HG03159 (cell line): ENCODE results near the gene UFM1.
A peak's percentile ranks its signal among the peaks of the same experiment; 100 is the strongest.
"Not testable (repeated sequence)": the region's sequence is repeated elsewhere in the genome, so short reads cannot be mapped to it uniquely, and the experiment has no call there.

Experiments used
- ATAC-seq: cut with Tn5 transposase; IDR thresholded peaks from one replicate; pipeline ENCODE4 v1.9.1; 2021; ENCODE audit warnings: mild to moderate bottlenecking, moderate library complexity; ENCODE audit not compliant: unreplicated experiment

Gene UFM1

DNA sequence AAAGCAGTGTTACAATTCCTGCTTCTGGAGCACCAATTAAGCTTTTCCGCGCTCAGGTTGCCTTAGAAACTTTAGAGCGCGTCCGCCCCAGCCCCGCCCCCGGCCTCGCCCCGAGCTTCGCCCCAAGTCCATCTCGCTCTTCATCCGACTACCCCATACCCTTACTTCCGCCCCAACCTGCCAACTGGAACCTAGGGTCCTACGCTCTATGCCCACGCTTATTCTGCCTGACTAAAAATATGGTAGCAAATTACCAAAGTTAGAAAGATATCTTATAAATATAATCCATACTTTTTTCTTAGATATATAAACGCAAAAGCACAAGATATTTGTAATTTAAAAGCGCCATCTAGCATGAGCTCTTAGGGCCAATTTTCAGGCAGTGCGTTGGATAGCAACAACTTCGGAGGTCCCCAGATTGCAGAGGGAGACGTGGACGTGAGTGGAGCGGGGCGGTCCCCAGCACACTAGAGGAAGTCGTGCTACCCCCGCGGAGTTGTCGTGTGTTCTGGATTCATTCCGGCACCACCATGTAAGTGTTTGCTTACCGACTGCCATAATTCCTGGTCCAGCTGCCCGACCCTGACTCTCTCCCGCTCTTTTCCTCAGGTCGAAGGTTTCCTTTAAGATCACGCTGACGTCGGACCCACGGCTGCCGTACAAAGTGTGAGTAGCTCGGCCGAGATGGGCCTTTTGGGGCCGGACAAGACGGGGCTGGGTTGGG, at the start of gene UFM1:
Gene UFM1, plus strand, starts transcription at position 462 of the 724 bp plus-strand sequence. Its CDS starts 69 bp downstream, at position 531.
- ATAC-seq = peak; percentile 95

DNA sequence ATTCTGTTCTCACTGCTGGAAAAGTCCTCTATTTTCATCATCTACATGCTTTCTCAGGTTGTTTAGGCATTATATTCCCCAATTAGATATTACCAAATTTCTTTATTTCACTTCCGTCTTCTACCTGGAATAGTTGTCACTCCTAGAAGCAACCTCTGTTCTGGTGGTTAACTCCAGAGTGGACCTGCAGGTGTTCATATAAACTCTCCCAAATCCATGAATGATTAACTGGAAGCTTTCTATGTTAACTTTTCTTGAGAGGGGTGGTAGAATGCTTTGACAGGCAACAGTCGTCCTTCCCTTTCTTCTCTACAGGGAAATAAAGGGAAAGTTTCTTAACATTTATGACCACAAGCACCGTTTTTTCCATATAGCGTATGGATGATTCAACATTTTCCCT, 48.4 kb upstream of the UFM1 start:
- ATAC-seq = no peak

- ATAC-seq = no peak
These were observed 45.8 kb upstream of the UFM1 start for GRCh38 chr13:38303816-38304320.

GRCh38 chr13:38308736-38309135, 40.9 kb upstream of the UFM1 start:
- ATAC-seq = no peak

- no peak for ATAC-seq
These were observed 40.3 kb upstream of the UFM1 start for GRCh38 chr13:38309397-38309796.

DNA sequence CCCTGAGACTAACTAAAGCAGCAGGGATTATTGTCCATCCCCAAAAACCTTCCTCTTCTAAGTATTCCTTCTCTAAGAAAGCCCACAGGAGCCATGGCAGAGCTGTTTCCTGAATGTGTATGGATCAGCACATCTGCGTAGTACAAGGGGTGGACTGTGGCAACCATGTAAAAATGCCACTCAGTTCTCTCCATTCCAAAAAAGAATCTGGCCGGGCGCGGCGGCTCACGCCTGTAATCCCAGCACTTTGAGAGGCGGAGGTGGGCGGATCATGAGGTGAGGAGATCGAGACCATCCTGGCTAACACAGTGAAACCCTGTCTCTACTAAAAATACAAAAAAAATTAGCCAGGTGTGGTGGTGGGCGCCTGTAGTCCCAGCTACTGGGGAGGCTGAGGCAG, 38.5 kb upstream of the UFM1 start:
- ATAC-seq = not testable (repeated sequence)

DNA sequence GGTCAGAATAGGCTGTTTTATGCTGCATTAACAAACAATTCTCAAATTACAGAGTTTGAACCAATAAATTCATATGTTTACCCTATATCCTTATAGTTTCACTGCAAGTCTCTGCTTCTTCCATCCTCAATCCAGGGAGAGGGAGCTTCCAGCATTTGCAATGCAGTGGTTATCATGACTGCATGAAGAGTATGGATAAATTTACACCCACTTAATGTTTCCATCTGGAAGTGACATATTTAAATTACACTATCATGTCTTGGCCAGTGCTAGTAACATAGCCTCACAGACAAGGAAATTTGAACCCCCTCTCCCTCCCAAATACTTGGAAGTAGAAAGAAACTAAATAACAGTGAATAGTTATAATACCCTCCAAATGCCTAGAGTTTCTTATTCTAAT, 33.5 kb upstream of the UFM1 start:
- ATAC-seq = no peak

GRCh38 chr13:38321654-38322053, 28.0 kb upstream of the UFM1 start:
- ATAC-seq = no peak

GRCh38 chr13:38325426-38325825, 24.2 kb upstream of the UFM1 start:
- ATAC-seq = no peak

DNA sequence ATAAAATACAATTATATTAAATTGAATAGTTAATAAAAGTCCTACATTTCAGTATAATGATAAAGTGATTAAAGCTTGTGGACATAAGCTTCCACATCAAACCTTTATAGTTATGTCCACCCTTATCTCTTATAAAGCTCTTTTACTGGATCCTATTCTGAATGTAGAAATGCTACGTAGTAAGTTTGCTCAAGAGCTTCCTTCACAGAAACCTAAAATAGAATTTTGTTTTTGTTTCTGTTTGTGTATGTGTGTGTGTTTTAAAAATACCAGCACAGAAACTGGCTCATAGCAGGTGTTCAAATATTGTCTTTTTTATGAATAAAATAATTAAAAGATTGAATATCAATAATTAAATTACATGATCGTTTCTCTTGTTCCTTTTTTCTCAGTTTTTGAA, 21.0 kb upstream of the UFM1 start:
- ATAC-seq = no peak

DNA sequence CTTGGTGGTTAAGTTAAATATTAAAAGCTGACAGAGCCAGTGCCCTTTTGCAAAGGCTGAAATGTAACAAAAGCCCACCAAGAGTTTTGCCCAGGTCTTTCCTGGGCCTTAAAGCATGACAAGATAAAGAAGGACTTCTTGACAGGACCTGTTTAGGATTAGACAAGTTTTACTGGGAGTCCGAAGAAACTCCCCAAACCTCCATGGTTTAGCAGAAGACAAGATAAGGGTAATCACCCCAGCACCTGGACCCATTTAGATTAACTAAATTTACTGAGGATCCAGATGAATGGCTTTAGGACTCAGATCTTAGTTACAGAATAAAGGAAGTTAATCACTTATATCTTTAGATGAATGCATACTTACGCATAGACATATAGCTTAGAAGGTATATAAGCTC, 14.8 kb upstream of the UFM1 start:
- no peak for ATAC-seq

DNA sequence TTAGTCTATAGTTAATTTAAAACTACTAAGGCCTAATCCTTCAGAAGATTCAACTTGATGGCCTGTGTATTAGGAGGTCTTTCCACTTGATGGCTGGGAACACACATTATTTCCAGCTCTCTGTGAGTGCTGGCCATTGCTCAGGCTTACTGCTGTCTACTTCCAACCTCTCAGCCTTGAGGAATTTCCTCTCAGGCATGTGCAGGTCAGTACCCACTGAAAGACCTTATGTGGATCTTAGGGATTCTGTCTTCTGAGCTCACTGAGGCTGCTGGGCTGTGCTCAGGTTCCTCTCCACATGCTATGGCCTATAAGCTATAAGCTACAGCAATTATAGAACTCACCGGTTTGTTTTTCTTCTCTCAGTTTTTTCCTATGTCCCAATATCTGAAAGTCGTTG, 11.6 kb upstream of the UFM1 start:
- ATAC-seq = no peak

GRCh38 chr13:38340624-38341023, 9.0 kb upstream of the UFM1 start:
- no peak for ATAC-seq

GRCh38 chr13:38341149-38341692, 8.4 kb upstream of the UFM1 start:
- no peak for ATAC-seq

- ATAC-seq = no peak
These were observed 2.9 kb upstream of the UFM1 start for GRCh38 chr13:38346764-38347163.

DNA sequence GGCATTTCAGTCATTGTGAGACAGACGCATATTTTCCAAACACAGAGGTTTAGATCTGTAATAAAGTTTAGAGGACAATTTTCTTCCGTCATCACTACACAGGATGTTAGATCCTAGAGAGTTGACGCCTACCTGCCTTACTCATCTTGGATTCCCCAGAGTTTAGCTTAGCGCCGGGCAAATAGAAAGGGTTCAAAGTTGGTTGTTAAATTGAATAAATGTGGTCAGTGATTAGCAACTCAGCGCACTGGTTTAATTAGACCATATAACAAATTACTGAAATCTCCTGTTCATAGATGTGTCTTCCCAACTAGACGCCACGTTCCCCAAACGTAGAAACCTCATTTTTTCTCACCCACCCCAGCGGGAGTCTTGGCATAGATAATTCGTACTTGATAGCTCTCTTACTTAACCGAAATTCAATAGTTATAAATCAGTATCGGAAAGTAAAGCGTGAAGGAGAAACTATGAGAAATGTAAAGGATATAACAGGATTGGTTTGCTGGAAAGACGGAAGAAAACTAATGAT, 726 bp upstream of the UFM1 start:
- peak; percentile 5 for ATAC-seq

GRCh38 chr13:38350114-38350617, 515 bp downstream of the UFM1 start:
- peak; percentile 44 for ATAC-seq

DNA sequence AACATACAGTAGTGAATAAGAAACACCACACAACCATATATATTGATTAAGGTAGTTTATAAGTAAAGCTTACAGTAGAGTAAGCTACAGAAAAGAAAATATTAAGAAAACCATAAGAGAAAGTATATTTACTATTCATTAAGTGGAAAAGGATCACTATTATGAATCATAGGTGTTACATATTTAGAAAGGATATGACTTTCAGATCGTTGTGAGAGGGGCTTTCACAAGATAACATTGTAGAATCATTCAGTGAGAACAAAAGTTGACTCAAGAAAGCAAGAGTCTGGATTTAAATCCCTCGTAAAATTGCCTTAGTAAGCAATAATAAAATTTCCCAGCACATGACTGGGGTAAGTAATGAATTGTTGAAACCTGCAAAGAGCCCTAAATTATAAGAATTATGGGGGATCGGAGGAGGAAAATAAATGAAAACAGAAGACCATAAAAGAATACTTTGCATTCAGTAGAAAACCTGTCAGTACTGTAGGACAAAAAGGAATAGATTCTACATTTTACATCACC, 6.0 kb downstream of the UFM1 start:
- ATAC-seq = no peak

- ATAC-seq = no peak
These were observed 9.0 kb downstream of the UFM1 start for GRCh38 chr13:38358684-38359083.

GRCh38 chr13:38361542-38362262, 12.1 kb downstream of the UFM1 start:
- ATAC-seq = no peak

DNA sequence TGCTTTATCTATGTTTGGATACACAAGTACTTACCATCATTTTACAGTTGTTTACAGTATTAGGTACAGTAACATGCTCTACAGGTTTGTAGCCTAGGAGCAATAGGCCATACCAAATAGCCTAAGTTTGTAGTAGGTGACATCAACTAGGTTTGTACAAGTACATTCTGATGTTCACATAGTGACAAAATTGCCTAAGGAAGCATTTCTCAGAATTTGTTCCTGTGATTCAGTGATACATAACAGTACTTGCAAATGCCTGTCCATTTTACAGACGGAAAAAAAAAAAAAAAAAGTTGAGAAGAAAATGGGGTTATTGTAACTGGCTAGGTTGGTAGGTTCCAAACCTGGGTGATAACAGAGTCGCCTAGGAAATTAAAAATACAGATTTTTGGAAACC, 13.6 kb downstream of the UFM1 start:
- no peak for ATAC-seq
